HG02840 (cell line): ENCODE results near the gene LEKR1.

Experiments used
- ATAC-seq: cut with Tn5 transposase; IDR thresholded peaks from one replicate; pipeline ENCODE4 v1.9.1; 2021; ENCODE audit warnings: mild to moderate bottlenecking, moderate library complexity, moderate number of reproducible peaks; ENCODE audit not compliant: unreplicated experiment, low FRiP score

LEKR1 gene

DNA sequence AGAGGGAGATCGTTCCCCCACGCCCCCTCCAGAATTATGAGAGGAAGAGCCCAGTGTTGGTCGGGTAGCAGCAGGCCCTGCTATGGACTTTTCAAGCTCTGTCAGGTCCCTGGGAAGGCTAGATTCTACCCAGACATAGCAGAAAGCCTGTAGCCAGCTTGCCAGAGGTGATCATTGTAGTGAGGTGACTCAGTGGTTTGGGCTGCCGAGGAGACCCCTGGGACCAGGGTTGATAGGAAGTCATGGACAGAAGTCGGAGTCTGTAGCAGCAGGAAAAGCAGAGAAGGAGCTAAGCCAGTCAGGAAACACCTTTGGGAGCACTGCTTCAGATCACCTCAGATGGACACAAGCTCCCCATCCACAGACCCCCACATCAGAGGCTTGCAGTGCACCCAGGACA, 266.1 kb downstream of the LEKR1 start:
- ATAC-seq = no peak

DNA sequence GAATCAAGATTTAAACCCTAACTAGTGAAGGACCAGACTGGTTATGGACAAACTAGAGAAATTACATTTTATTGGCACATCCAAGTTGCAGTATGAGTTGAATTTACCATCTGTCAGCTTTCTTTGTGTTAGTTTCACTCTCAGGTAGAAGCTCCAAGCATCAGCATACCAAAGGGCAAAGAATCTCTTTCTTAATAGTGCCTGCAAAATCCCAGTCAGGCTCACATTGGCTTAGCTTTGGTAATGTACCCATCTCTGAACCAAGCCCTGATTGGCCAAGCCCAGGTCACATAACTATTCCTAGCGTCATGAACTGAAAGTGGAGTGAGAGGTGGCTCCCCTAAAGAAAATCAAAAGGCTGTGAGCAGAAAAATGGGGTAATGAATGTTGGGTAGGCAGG, 266.9 kb downstream of the LEKR1 start:
- ATAC-seq = no peak

DNA sequence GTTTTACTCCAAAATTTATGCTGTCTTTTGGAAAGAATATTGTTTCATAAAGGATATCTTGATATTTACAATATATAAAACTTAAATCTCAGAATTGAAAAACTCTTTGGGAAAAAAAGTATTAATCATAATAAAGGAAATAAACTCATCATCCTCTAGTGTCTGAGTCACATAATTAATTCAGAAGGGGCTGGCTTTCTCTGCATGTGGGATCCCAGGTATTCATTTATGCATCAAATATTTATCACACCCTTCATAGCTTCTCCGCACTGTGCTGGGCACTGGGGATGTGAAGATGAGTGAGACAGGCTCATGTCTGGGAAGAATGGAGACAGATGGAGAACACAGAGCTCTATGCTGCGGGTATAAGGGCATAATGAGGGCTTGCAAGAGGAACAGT, 268.1 kb downstream of the LEKR1 start:
- no peak for ATAC-seq

DNA sequence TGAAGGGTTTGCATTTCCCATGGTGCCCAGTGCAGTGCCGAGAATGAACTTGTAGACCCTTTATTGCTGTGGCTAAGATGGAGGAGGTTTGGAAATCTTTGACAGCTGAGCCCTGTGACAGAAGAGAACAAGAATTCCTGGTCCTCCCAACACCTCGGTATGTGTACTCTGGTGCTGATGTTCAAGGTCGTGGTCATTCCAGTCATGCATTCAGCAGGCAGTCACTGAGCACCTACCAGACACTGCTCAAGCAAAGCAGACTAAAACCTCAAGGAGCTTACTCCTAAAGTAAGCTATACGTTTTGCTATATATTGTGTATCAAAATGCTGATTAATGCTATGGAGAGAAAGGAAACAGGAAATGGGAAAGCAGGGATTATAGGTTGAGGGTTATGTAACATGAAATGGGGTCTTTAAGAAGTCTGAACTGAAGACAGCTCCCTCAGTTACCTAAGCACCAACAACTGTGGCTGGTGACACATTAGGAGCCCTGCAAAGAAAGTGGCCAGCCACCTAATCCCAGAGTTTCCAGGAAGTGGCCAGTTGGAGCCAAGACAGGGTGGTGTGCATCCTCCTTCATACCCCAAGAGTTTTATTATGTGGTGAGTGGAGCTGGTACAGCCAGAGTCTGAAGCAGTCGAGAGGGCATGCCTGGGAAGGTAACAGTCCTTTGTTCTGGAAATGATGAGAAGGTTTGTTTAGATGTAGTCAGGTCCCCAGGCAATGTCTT, 268.8 kb downstream of the LEKR1 start:
- ATAC-seq = no peak
